HG03064 (cell line): ENCODE measurements around the gene ADPRHL1.
"Not testable (repeated sequence)": the region's sequence is repeated elsewhere in the genome, so short reads cannot be mapped to it uniquely, and the experiment has no call there.

Source experiments
- ATAC-seq: cut with Tn5 transposase; IDR thresholded peaks from one replicate; pipeline ENCODE4 v1.9.1; 2021; ENCODE audit warnings: low read depth; ENCODE audit not compliant: unreplicated experiment

ADPRHL1 gene

DNA sequence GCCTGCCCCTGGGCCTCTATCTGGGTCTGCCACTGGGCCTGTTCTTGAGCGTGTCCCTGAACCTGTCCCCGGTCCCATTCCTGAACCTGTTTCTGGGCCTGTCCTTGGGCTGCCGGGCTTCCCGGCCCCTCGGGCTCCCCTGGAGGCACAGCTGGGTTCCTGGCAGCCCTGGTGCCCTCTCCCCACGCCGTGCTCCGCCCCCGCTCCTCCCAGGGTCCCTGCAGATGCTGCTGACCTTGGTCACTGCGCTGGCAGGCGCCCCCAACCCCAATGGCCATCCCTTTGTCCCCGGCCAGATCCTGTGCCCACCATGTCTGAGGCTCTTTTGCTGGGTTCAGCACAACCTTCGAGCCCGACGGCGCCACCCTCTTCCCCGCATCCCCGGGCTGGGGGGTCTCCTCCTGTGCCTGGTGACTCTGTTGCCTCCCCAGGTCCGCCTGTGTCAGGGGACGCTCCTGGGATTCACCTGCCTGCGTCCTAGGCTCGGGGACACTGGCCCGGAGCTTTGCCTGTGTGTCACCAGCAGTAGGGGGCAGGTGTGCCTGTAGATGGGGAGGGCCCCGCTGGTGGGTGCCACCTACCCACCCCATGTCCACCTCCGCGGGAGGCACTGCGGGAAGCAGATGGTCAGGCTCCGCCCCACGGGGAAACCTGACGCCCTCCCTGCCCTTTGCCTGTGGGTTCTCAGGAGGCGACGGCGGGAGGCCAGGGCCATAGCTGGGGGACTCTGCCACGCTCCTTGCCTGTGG, 48.4 kb downstream of the ADPRHL1 start:
- no peak for ATAC-seq

DNA sequence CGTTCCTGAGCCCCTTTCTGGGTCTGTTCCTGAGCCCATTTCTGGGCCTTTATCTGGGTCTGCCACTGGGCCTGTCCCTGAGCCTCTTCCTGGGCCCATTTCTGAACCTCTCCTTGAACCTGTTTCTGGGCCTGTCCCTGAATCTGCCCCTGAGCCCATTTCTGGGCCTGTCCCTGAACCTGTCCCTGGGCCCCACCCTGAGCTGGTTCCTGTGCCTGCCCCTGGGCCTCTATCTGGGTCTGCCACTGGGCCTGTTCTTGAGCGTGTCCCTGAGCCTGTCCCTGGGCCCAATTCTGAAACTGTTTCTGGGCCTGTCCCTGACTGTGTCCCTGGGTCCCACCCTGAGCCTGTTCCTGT, 48.9 kb downstream of the ADPRHL1 start:
- ATAC-seq = no peak

DNA sequence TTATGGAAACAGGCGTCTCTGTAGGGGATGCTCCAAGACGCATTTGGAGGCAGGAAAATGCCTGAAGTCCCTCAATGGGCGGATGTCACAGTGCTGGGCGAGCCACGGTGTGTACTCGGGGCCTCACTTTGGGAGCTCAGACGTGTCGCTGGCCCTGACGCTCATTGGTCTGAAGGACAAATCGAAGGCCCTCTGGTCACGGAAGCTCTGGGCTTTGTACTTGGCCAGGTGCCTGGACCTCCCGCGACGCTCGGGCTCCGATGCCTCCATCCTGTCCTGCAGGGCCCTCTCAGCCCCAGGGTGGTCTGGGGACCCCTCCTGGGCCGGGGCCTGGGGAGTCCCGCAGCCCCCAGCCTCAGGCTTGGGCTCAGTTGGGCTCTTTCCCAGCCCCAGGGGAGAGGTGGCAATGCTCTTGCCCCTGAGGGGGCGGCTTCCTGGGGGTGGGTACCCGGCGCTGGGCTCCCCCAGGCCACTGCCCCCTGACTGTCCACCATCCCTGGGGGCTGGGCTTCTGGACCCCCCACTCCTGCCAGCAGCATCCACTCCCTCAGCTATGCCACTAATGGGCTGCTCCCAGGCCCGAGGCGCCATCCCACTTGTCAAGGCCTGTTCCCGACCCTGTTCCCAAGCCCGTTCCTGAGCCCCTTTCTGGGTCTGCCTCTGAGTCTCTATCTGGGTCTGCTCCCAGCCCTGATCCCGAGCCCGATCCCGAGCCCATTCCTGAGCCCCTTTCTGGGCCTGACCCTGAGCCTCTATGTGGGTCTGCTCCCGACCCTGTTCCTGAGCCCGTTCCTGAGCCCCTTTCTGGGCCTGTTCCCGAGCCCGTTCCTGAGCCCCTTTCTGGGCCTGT, 49.8 kb downstream of the ADPRHL1 start:
- no peak for ATAC-seq

DNA sequence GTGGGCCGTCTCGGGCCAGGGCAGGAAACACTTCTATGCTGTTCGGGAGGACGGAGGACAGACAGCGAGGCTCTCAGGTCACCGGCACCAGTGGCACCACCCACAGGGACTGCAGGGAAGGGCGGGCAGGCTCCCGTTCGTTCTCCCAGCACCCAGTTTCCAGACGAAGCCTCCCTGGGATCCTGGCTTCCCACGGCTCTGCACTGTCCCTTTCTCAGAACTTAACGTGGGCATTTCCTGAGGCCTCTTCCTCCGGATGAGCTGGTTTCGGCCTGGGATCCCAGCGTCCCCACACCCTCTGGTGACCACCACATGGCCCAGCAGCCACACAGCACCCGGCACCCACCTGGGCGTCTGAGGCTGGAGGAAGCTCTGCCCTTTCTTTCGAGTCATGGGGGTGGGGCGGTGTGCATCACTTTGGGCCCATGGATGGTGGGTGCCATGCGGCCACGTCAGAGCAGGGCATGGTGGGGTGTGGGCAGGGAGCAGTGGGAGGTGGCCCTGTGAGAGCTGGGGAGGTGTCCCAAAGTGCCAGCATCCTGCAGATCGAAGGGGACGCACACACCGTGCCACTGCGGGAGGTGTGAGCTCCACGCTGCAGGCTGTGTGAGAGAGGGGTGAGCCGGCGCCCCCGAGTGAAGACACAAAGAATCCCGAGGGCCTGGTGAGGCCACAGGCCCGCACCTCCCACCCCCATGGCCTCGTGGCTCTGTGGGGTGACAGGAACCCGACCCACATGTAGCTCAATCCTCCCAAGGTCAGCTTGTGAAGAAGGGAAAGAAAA, 50.6 kb downstream of the ADPRHL1 start:
- ATAC-seq = no peak

DNA sequence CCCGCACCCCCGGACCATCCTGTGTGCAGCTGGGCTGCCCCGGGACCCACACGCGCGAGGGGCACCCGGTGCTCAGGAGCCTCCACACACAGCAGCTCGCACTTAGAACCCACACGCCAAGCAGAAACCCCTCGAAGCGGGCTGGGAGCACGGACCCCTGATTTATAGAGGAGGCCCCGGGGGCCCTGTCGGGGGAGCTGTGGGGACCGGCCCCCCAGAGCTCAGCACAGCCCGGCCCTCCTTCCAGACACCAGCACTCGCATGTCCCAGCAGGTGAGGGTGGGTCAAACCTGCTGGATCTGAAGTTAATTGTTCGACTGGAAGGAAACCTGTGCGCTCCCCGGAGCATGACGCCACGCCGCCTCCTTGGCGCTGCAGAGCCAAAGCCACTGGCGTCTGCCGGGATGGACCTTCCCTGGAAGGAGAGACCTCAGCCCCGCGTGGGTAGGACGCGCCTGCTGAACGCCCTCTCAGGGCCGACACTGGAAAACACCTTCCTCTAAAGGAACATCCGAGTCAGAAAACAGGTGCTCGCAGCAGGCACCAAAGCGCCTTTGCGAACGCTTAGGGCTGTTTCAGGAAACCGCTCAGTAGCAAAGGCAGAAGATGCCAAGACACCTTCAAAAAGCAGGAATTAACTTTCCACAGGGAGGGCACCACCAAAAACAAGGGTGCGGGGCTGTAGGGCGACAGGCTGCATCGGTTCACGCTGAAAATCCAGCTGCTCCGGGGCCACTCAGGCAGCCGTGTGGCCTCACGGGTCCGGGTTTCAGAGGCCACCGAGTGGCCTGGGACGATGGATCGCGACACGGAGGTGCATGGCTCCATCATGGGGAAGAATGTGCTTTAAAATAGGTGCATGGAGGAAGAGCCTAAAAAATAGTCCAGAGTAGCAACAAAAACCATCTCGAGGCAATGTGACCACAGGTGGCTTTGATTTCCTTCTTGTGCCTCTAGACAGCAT, 51.6 kb downstream of the ADPRHL1 start:
- ATAC-seq = no peak

DNA sequence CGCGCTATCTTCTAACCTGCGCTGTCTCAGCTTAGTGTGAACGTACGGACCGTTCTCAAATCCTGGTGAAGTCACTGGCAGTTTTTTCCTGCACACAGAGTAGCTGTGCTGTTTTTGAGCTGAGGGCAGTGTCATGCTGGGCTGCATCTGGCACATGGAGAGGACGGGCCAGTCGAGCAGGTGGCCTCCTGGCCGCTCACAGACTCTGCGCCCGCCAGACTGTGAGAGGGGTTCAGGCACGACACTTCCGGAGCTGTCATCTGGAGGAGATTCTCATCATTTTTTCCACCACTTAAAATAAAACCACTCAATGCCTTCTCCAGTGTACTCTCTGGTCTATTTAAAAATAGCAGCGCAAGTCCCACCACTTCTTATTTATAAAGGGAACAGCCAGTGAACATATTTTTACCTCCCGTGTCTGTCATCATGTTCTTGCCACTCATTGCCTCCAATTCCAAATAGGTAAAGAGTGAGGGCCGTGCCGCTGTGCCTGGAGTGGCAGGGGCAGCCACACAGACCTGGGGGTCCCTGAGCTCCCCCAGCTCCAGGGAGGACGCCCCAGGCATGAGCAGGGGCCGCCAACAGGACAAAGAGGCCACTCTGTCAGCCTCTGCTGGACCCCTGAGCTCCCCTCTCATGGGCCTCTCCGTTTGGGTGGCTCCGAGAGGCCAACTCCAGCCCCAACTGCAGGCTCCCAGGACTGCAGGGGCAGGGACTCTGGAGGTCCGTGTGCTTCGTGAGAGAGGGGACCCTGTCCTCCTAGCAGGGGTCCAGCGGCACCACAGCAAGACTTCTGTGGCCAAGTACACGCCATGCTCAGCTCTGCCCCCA, 52.5 kb downstream of the ADPRHL1 start:
- no peak for ATAC-seq

DNA sequence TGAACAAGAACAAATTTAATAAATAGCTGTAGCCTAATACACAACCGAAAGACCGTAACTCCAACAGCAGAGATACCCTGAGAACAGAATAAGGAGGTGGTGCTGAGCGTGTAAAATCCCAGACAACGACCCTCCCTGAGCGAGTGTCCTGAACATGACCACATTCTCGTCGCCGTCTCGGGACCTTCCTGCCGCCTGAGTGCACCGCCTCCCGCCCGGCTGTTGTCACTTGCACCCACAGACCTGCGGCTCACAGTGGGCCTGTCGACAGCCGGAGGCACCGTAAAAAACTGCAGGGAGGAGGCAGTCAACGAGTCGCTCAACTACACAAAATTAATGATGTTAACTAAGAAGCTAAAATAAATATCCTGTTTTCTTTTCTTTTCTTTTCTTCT, 53.5 kb downstream of the ADPRHL1 start:
- ATAC-seq = no peak

DNA sequence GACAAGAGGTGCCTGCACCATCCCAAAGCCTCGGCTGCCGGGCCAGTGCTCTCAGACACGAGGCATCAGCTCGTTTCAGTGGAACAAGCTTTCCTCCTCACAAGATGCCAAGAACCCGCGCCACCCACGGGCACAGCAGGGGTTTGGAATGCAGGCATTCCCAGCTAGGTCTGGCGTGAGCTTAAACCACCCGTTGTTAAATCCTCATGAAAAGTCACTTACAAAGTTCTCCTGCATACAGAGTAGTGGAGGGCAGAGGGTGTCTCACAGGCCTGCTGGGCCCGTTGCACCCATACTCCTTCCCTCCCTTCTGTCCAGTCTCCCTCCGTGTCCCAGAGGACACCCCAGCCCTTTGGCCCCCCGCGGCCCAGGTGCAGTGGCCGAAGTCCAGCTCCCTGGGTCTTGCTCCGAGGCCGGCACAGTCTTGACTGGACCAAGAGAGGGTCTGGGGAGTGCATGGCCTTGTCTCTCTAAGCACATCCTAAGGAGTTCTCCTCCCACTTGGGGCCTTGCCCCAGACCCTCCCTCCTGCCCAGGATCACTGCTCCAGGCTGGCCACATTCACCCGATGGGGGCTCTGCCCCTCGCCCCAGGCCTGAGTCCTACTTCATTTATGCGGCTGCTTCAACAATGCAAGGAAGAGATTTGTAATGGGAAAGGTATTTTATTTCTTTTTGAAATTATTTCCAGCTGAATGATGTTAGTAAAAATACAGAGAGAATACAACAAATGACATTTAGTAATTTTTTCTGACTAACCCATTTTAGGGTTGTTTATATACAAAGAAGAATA, 54.1 kb downstream of the ADPRHL1 start:
- no peak for ATAC-seq

DNA sequence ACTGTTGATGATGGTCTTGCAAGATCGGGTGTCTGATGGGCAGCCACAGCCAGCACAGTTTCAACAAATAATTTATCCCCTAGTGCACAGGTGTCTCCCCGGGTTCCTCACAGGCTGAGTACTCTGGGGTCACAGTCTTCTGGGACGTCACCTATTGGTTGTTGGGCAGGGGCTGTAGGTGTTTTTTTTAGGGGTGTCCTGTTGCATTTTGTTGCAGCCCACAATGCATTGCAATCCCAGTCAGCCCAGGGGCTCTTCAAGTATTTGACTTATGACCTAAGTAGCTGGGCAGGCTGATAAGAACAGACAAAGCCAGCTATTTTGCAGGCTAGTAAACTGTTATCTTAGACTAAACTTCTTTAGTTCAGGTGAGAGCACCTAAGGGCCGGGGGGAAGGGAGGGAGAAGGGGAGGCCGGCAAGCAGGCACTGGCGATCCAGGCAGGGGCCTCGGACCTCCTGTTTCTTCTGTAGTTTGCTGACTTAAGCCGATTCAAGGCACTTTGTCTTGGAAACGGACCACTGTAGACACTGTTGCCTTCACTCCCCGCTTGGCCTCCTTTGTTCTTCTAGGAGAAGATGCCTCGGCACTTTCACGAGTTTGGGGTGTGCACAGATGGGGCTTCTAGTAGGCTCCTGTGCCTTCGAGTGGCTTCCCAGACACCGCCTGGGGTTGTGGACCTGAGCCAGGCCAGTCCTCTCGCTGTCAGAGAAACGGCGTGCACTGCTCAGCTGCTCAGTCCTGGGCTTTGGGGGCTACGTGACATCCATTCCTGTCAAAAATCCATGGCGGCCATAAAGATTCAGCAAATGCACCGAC, 55.5 kb downstream of the ADPRHL1 start:
- ATAC-seq = no peak

DNA sequence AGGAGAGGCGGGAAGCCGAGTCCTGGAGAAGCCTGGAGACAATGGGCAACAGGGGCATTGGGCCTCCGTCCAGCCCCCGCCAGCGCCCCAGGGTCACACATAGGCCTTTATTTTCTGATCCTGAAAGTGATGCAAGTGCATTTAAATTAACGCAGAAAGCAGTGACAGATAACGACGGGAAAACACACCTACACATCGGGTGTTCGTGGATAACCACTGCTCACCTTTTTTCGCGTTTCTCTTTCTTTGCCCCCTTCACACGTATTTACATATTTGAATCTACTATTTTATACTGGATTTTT, 59.0 kb downstream of the ADPRHL1 start:
- no peak for ATAC-seq

DNA sequence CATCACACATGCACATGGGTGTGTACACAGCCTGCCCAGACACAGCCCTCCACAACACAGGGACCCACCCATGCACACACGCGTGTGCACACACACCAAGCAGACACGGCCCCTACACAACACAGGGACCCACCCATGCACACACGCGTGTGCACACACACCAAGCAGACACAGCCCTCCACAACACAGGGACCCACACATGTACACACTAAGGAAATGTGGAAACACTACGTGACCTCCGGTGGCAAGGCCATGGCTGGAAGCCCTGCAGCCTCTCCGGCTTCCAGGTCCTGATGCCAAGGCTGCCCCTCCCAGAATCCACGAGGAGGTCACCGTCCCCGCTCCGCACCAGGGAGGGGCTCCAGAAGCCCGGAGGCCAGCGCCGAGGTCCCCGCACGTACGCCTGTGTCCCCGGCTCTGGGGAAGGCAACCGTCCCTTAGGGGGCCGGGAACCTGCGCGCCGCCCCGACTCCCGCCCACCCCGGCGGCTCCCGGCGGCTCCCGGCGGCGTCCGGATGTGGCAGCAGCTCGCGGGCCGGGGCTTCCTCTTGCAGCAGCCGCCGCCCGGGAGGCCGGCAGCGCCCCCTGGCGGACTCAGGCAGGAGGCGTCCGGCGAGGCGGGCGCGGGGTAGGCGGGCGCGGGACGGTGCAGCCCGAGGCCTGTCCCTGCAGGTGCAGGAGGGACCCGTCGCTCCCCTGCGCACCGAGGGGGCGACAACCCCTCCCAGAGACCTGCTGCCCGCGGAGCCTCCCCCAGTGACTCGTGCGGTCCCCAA, 59.5 kb downstream of the ADPRHL1 start:
- ATAC-seq = peak; percentile 95

DNA sequence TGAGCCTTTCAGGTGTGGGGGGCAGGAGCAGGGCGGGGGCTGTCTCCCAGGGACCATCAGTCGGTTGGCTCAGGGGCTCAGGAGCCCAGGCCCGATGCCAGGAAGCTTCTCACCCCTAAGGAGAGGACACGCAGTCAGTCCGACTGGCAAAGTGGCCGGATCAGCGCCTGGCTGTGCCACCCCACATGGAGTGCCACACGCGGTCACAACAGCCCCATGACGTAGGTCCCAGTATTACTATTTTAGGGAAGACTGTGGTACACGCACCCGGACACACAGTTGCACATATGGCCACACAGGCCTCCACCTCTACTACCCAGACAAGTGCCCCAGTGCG, 60.1 kb downstream of the ADPRHL1 start:
- ATAC-seq = no peak

DNA sequence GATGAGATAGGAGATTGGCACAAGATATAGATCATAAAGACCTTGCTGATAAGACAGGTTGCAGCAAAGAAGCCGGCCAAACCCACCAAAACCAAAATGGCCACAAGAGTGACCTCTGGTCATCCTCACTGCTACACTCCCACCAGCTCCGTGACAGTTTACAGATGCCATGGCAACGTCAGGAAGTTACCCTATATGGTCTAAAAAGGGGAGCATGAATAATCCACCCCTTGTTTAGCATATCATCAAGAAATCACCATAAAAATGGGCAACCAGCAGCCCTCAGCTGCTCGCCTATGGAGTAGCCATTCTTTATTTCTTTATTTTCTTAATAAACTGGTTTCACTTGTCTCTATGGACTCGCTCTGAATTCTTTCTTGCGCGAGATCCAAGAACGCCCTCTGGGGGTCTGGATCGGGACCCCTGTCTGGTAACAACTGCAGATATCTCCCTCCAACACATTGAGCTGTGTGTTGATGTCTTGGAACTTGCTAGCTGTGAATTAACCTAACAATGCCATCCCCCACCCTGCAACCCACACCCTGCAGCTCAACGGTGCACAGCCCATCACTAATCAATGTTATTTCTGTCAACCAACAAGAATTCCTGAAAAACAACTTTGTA, 62.3 kb downstream of the ADPRHL1 start:
- no peak for ATAC-seq

DNA sequence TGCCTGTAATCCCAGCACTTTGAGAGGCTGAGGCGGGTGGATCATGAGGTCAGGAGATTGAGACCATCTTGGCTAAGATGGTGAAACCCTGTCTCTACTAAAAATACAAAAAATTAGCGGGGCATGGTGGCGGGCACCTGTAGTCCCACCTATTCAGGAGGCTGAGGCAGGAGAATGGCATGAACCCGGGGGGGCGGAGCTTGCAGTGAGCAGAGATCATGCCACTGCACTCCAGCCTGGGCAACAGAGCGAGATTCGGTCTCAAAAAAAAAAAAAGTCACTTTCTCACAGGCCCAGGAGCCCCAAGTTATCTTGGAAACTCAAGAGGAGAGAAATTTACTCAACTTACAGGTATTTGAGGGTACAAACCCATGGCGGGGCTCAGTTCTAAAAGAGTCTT, 63.7 kb downstream of the ADPRHL1 start:
- ATAC-seq = not testable (repeated sequence)

DNA sequence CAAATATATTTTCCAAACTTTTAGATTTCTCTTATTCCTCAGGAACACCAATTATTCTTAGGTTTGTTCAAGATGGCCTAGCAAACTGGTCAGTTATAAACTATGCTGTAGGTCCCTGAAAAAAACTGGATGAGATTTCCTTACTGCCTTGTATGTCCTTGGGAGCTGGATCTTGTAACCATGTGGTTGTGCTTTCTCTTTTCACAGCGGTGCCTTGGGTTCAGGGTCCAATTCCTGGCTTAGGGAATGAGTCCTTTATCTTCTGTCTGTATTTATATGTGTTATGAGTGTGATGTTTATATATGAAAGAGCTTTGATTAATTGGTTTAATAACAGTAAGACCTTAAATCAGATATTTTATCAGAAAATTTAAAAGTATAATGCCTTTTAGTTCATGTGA, 65.9 kb downstream of the ADPRHL1 start:
- no peak for ATAC-seq

DNA sequence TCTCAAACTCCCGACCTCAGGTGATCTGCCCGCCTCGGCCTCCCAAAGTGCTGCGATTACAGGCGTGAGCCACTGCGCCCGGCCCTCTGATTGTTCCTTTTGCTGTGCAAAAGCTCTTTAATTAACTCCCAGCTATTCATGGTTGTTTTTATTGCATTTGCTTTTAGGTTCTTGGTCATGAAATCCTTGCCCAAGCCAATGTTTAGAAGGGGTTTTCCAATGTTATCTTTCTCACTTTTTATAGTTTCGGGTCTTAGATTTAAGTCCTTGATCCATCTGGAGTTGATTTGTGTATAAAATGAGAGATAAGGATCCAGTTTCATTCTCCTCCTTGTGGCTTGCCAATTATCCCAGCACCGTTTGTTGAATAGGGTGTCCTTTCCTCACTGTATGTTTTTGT, 70.2 kb downstream of the ADPRHL1 start:
- no peak for ATAC-seq

DNA sequence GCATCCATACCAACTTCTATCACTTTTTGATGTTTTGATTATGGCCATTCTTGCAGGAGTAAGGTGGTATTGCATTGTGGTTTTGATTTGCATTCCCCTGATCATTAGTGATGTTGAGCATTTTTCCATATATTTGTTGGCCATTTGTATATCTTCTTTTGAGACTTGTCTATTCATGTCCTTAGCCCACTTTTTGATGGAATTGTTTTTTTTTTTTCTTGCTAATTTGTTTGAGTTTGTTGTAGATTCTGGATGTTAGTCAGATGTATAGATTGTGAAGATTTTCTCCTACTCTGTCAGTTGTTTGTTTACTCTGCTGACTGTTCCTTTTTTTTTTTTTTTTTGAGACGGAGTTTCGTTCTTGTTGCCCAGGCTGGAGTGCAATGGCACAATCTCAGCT, 70.7 kb downstream of the ADPRHL1 start:
- ATAC-seq = not testable (repeated sequence)
